ENCODE data around the gene VGLL4.
"Not testable (repeated sequence)": the region's sequence is repeated elsewhere in the genome, so short reads cannot be mapped to it uniquely, and the experiment has no call there.

Gene VGLL4

GRCh38 chr3:11575677-11576076, 68.0 kb downstream of the VGLL4 start:
- Histone ChIP-seq H3K36me3 (ENCODE audit: low read length) (no peaks in the 10 kb centered on the region), H3K4me2 (ENCODE audit: low read depth, low read length, poor library complexity, severe bottlenecking) (no peak overlapping the region), H4K20me1 (ENCODE audit: low read depth, low read length) (no peaks in the 10 kb centered on the region), H3K4me3 (ENCODE audit: insufficient read depth, low read length, poor library complexity, severe bottlenecking) (no peak overlapping the region), H3F3A (ENCODE audit: insufficient read depth) (no peaks in the 10 kb centered on the region), H2AFZ (ENCODE audit: low read depth, low read length, severe bottlenecking) (no peak overlapping the region), H3K9ac (ENCODE audit: low read length) (no peak overlapping the region), H3K79me2 (ENCODE audit: insufficient read depth, low read length) (peaks cover 74% of the 10 kb centered on the region), H3K27ac (ENCODE audit: low read depth, low read length) (no peak overlapping the region), H3K9me3 (ENCODE audit: insufficient read depth, low read length) (no peaks in the 10 kb centered on the region), H3K9me2 (replicated peaks; ENCODE audit: insufficient read depth, low read length) (no peaks in the 10 kb centered on the region), H3K27me3 (ENCODE audit: low read length) (no peaks in the 10 kb centered on the region)
- TF ChIP-seq EZH2phosphoT487 (conservative IDR thresholded peaks at IDR 0.05; ENCODE audit: low read length) (no peak), CTCF (IDR thresholded peaks at IDR 0.05; ENCODE audit: insufficient read depth, low read length, poor library complexity, severe bottlenecking) (no peak)

GRCh38 chr3:11574981-11575669, 68.6 kb downstream of the VGLL4 start:
- Histone ChIP-seq H4K20me1 (ENCODE audit: low read depth, low read length) (no peaks in the 10 kb centered on the region), H3K36me3 (ENCODE audit: low read length) (no peaks in the 10 kb centered on the region), H3K9me2 (replicated peaks; ENCODE audit: insufficient read depth, low read length) (no peaks in the 10 kb centered on the region), H3K27ac (ENCODE audit: low read depth, low read length) (no peak overlapping the region), H3K27me3 (ENCODE audit: low read length) (no peaks in the 10 kb centered on the region), H3K9ac (ENCODE audit: low read length) (no peak overlapping the region), H3F3A (ENCODE audit: insufficient read depth) (no peaks in the 10 kb centered on the region), H3K4me2 (ENCODE audit: low read depth, low read length, poor library complexity, severe bottlenecking) (no peak overlapping the region), H2AFZ (ENCODE audit: low read depth, low read length, severe bottlenecking) (no peak overlapping the region), H3K4me3 (ENCODE audit: insufficient read depth, low read length, poor library complexity, severe bottlenecking) (no peak overlapping the region), H3K9me3 (ENCODE audit: insufficient read depth, low read length) (no peaks in the 10 kb centered on the region), H3K79me2 (ENCODE audit: insufficient read depth, low read length) (peaks cover 74% of the 10 kb centered on the region)
- TF ChIP-seq EZH2phosphoT487 (conservative IDR thresholded peaks at IDR 0.05; ENCODE audit: low read length) (no peak), CTCF (IDR thresholded peaks at IDR 0.05; ENCODE audit: insufficient read depth, low read length, poor library complexity, severe bottlenecking) (no peak)

- not testable (repeated sequence) for H3K36me3 ChIP-seq (ENCODE audit: low read length); H3K9me3 ChIP-seq (ENCODE audit: insufficient read depth, low read length)
- H3K79me2 ChIP-seq (ENCODE audit: insufficient read depth, low read length), result peaks cover 65% of the 10 kb centered on the region
Measured at GRCh38 chr3:11572660-11573059, 71.1 kb downstream of the VGLL4 start.

GRCh38 chr3:11570789-11571495, 72.8 kb downstream of the VGLL4 start:
- TF ChIP-seq EZH2phosphoT487 (conservative IDR thresholded peaks at IDR 0.05; ENCODE audit: low read length) (no peak), CTCF (IDR thresholded peaks at IDR 0.05; ENCODE audit: insufficient read depth, low read length, poor library complexity, severe bottlenecking) (no peak)
- no peak overlapping the region for H3K4me3 ChIP-seq (ENCODE audit: insufficient read depth, low read length, poor library complexity, severe bottlenecking)
- no peaks in the 10 kb centered on the region for H3K27me3 ChIP-seq (ENCODE audit: low read length)
- H3F3A ChIP-seq (ENCODE audit: insufficient read depth), result no peaks in the 10 kb centered on the region
- H3K79me2 ChIP-seq (ENCODE audit: insufficient read depth, low read length), result peaks cover 58% of the 10 kb centered on the region
- no peaks in the 10 kb centered on the region for H3K36me3 ChIP-seq (ENCODE audit: low read length)
- H3K4me2 ChIP-seq (ENCODE audit: low read depth, low read length, poor library complexity, severe bottlenecking), result no peak overlapping the region
- H3K9me2 ChIP-seq (replicated peaks; ENCODE audit: insufficient read depth, low read length), result no peaks in the 10 kb centered on the region
- no peak overlapping the region for H3K27ac ChIP-seq (ENCODE audit: low read depth, low read length)
- no peaks in the 10 kb centered on the region for H4K20me1 ChIP-seq (ENCODE audit: low read depth, low read length)
- no peak overlapping the region for H3K9ac ChIP-seq (ENCODE audit: low read length)
- no peaks in the 10 kb centered on the region for H3K9me3 ChIP-seq (ENCODE audit: insufficient read depth, low read length)
- no peak overlapping the region for H2AFZ ChIP-seq (ENCODE audit: low read depth, low read length, severe bottlenecking)

More at GRCh38 chr3:11572660-11573059, 71.1 kb downstream of the VGLL4 start:
- not testable (repeated sequence) for H3K9ac ChIP-seq (ENCODE audit: low read length); H3F3A ChIP-seq (ENCODE audit: insufficient read depth); H3K27me3 ChIP-seq (ENCODE audit: low read length); H3K4me2 ChIP-seq (ENCODE audit: low read depth, low read length, poor library complexity, severe bottlenecking); H4K20me1 ChIP-seq (ENCODE audit: low read depth, low read length); H3K4me3 ChIP-seq (ENCODE audit: insufficient read depth, low read length, poor library complexity, severe bottlenecking); H2AFZ ChIP-seq (ENCODE audit: low read depth, low read length, severe bottlenecking); H3K27ac ChIP-seq (ENCODE audit: low read depth, low read length); H3K9me2 ChIP-seq (replicated peaks; ENCODE audit: insufficient read depth, low read length)
